Measurements from ENCODE around the gene SLC25A26.

GRCh38 chr3:66276705-66277274 is 56.0 kb downstream of the SLC25A26 start:
- TF ChIP-seq CTCF (IDR thresholded peaks at IDR 0.05; ENCODE audit: poor library complexity) (peak; percentile 78), EZH2 (IDR thresholded peaks at IDR 0.05; ENCODE audit: borderline replicate concordance) (no peak), EZH2phosphoT487 (IDR thresholded peaks at IDR 0.05; ENCODE audit: low read depth, severe bottlenecking, unreplicated experiment) (no peak)

Data from hepatocyte (in vitro differentiated cells).